H1 (cell line): Measurements from ENCODE around the gene CYP2S1.

Experiments used
- CEBPB ChIP-seq: IDR thresholded peaks from 2 replicates; pipeline ENCODE4 v1.6.1; 2012; ENCODE audit warnings: low read depth, low read length
- CHD1 ChIP-seq: IDR thresholded peaks from 2 replicates; pipeline ENCODE4 v1.6.1; 2012; ENCODE audit warnings: low read depth, low read length, improper control_type of control experiment
- CTCF ChIP-seq, 3 experiments: IDR thresholded peaks; 1 replicate in 2 of 3; 2 replicates in 1 of 3; pipeline versions ENCODE4 v1.5.1 to v1.6.1; 2011; ENCODE audit warnings: low read length in 3 of 3, mild to moderate bottlenecking in 3 of 3, inconsistent platforms in 2 of 3, low read depth in 1 of 3, moderate library complexity in 1 of 3; ENCODE audit not compliant: insufficient read depth in 1 of 3; ENCODE audit errors: control extremely low read depth in 1 of 3
- SP2 ChIP-seq: IDR thresholded peaks from 2 replicates; pipeline ENCODE4 v1.6.1; 2012; ENCODE audit warnings: mild to moderate bottlenecking, low read length, inconsistent platforms

- no peak for TF ChIP-seq CHD1
- no peak for TF ChIP-seq SP2
- TF ChIP-seq CTCF (IDR thresholded peaks at IDR 0.05; ENCODE audit: control extremely low read depth in 1 of 3, insufficient read depth in 1 of 3, low read depth in 1 of 3, low read length in 3 of 3), result no peak
- TF ChIP-seq CEBPB, result no peak
Measured at GRCh38 chr19:41149831-41150230, 43.2 kb upstream of the CYP2S1 start.
